ENCODE data around the gene CCDC187. TPM values are rescaled to one million over a fixed set of nuclear protein-coding genes. Genes with fewer than 3 reads are reported as not detected.

Gene CCDC187
- total and polyA plus RNA-seq, 10 donors, result 0.03 to 0.20 (median 0.11) TPM; not detected in 2

DNA sequence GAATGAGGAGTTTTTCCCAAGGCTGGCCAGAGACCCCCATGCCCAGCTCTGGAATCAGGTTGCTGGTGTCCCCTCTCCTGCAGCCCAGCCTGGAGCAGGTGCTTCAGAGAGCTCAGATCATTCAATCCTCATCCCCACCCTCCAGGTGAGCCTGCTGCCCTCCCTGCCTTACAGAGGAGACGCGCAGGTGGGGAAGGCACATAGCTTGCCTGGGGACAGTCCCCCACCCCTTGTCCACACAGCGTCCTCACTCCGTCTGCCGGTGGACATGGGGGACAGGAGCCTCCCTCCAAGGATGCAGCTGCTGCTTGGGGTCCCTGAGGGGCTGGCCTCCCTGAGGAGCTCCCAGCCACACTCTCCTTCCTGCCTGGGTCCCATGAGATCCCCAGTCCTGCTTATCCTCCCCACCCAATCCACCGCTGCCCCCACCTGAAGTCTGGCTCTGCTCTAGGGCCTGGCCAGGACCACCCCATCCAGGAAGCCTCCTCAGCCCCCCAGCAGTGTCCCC is 41.2 kb downstream of the CCDC187 start:
- WGBS, 5 donors, result 60 to 90% (median 78%) methylated on average over 1 to 6 of the region's 6 CpGs
- H3K36me3 ChIP-seq, result no peaks in the 10 kb centered on the region
- no peak for DNase-seq
- H3K27ac ChIP-seq, result no peak overlapping the region
- TF ChIP-seq POLR2AphosphoS5 (IDR thresholded peaks at IDR 0.05) (no peak), POLR2A (IDR thresholded peaks at IDR 0.05) (no peak)
- TF ChIP-seq, protein P1, sequence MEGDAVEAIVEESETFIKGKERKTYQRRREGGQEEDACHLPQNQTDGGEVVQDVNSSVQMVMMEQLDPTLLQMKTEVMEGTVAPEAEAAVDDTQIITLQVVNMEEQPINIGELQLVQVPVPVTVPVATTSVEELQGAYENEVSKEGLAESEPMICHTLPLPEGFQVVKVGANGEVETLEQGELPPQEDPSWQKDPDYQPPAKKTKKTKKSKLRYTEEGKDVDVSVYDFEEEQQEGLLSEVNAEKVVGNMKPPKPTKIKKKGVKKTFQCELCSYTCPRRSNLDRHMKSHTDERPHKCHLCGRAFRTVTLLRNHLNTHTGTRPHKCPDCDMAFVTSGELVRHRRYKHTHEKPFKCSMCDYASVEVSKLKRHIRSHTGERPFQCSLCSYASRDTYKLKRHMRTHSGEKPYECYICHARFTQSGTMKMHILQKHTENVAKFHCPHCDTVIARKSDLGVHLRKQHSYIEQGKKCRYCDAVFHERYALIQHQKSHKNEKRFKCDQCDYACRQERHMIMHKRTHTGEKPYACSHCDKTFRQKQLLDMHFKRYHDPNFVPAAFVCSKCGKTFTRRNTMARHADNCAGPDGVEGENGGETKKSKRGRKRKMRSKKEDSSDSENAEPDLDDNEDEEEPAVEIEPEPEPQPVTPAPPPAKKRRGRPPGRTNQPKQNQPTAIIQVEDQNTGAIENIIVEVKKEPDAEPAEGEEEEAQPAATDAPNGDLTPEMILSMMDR (IDR thresholded peaks at IDR 0.05 in 8 of 11, conservative IDR thresholded peaks at IDR 0.05 in 3 of 11), result no peak
- intact Hi-C loops (cut with DNase I; ENCODE audit: low total_unique reads), result no loop called here
- H3K27me3 ChIP-seq (replicated peaks in 1 of 7), result peaks cover 0 to 15% (median 0%) of the 10 kb centered on the region in 7 donors
- H3K4me1 ChIP-seq, result peaks cover 0 to 14% (median 9%) of the 10 kb centered on the region in 6 donors
- H3K9me3 ChIP-seq, result no peaks in the 10 kb centered on the region
- no peak overlapping the region for H3K4me3 ChIP-seq

GRCh38 chr9:136261686-136262430 is 42.0 kb downstream of the CCDC187 start:
- 81 to 90% (median 87%) methylated on average over 20 to 28 of the region's 28 CpGs for WGBS, 5 donors
- no peaks in the 10 kb centered on the region for H3K36me3 ChIP-seq
- no peak overlapping the region for H3K27ac ChIP-seq
- no peak for DNase-seq
- no peak overlapping the region for H3K4me3 ChIP-seq
- H3K9me3 ChIP-seq, result no peaks in the 10 kb centered on the region
- H3K4me1 ChIP-seq, result peaks cover 0 to 5% (median 3%) of the 10 kb centered on the region in 6 donors
- H3K27me3 ChIP-seq (replicated peaks in 1 of 7), result peaks cover 0 to 14% (median 0%) of the 10 kb centered on the region in 7 donors
- TF ChIP-seq, protein P1 (IDR thresholded peaks at IDR 0.05 in 8 of 11, conservative IDR thresholded peaks at IDR 0.05 in 3 of 11), result no peak
- TF ChIP-seq POLR2AphosphoS5 (IDR thresholded peaks at IDR 0.05) (no peak), POLR2A (IDR thresholded peaks at IDR 0.05) (no peak)
- intact Hi-C loops (cut with DNase I; ENCODE audit: low total_unique reads), result no loop called here

DNA sequence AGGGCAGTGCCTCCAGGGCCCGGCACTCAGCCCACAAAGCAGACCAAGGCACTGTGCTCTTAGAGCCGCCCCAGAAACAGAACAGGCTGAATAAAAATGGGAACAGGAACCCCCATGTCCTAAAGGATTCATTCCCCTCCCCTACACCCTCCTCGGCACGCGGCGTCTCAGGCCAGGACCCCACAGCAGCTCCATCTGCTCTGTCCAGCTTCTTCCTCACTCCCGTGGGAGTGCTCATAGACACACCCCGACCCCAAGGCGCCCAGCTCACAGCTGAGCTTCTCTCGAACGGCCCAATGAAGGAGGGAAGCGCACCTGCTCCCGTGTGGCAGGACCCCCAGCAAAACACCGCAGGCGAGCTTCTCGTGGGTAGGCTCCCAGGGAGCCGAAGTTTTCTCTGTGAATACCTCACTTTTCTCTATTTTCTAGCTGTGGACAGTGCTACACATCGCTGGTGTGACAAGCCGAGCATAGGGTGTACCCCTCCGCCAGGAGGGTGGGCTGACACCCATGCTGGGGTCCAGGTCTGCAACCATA is 42.9 kb downstream of the CCDC187 start:
- no peaks in the 10 kb centered on the region for H3K4me1 ChIP-seq
- H3K36me3 ChIP-seq, result no peaks in the 10 kb centered on the region
- intact Hi-C loops (cut with DNase I; ENCODE audit: low total_unique reads), result no loop called here
- H3K27ac ChIP-seq, result no peak overlapping the region
- peaks cover 0 to 14% (median 0%) of the 10 kb centered on the region in 7 donors for H3K27me3 ChIP-seq (replicated peaks in 1 of 7)
- TF ChIP-seq POLR2A (IDR thresholded peaks at IDR 0.05), result no peak
- TF ChIP-seq POLR2AphosphoS5 (IDR thresholded peaks at IDR 0.05), result no peak
- TF ChIP-seq, protein P1 (IDR thresholded peaks at IDR 0.05 in 8 of 11, conservative IDR thresholded peaks at IDR 0.05 in 3 of 11), result no peak
- no peak for DNase-seq
- no peaks in the 10 kb centered on the region for H3K9me3 ChIP-seq
- 82 to 90% (median 84%) methylated on average over 16 to 20 of the region's 20 CpGs for WGBS, 5 donors
- no peak overlapping the region for H3K4me3 ChIP-seq

- Histone ChIP-seq H3K4me1 (peaks cover 0 to 4% (median 0%) of the 10 kb centered on the region in 6 donors), H3K27ac (no peak overlapping the region), H3K4me3 (no peak overlapping the region), H3K36me3 (no peaks in the 10 kb centered on the region), H3K27me3 (replicated peaks in 1 of 7) (peaks cover 0 to 14% (median 0%) of the 10 kb centered on the region in 7 donors), H3K9me3 (no peaks in the 10 kb centered on the region)
- TF ChIP-seq, protein P1 (IDR thresholded peaks at IDR 0.05 in 8 of 11, conservative IDR thresholded peaks at IDR 0.05 in 3 of 11), result no peak
- TF ChIP-seq POLR2A (IDR thresholded peaks at IDR 0.05), result no peak
- TF ChIP-seq POLR2AphosphoS5 (IDR thresholded peaks at IDR 0.05), result no peak
- no peak for DNase-seq
- 79 to 95% (median 90%) methylated on average over 6 to 10 of the region's 10 CpGs for WGBS, 5 donors
- intact Hi-C loops (cut with DNase I; ENCODE audit: low total_unique reads), result no loop called here
These were observed 43.4 kb downstream of the CCDC187 start for GRCh38 chr9:136260521-136260920.

Measured in spleen (tissue), 11 donors.